GM19397 (cell line): ENCODE measurements around the gene MCC.

Experiments
- ATAC-seq: cut with Tn5 transposase; IDR thresholded peaks from one replicate; pipeline ENCODE4 v1.9.1; 2021; ENCODE audit warnings: mild to moderate bottlenecking, moderate library complexity; ENCODE audit not compliant: unreplicated experiment

Gene MCC

GRCh38 chr5:113487781-113488644, at the start of gene MCC:
Gene MCC, minus strand, starts transcription at chr5:113488453.
- no peak for ATAC-seq

DNA sequence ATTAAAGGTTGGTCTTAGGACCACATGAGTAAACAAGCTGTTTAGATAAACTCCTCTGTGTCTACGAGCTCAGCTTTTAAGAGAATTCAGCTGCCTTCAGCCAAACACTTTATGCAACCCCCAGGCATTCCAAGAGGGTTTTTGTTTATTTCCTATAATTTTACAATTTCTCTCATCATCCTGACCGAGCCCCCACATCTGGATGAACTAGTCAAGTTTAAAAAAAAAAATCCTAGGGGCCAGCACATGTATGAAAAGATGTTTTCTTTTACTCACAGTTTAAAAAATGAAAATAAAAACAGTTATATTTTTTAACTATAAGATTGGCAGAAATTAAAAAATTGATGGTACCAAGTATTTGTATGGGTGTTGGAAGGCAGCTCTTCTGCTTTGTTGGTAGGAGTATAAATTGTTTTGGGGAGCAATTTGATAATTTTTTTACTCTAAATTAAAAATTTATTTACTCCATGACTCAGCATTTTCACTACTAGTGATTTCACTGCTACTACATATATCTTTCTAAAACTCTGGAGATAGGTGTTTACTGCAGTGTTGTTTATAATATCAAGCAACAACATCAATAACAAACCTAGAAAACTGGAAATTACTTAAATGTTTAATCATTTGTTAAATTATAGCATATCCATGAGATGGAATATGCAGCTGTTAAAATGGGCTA, 43.4 kb upstream of the MCC start:
- no peak for ATAC-seq

DNA sequence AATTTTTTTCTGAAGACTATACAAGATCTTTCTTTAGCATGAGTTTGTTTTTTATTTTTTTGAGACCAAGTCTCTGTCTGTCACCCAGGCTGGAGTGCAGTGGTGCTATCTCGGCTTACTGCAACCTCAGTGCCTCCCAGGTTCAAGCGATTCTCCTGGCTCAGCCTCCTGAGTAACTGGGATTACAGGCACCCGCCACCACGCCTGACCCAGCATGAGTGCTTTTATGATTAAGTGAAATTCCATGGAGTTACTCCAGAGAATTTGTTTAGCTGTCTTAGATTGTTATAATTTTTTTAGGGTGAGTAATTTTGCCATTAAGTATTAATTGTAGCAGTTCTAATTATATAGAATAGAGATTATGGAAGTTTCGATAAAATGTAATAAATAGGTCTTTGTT, 39.5 kb upstream of the MCC start:
- ATAC-seq: no peak

GRCh38 chr5:113526421-113526820, 38.2 kb upstream of the MCC start:
- ATAC-seq: no peak

DNA sequence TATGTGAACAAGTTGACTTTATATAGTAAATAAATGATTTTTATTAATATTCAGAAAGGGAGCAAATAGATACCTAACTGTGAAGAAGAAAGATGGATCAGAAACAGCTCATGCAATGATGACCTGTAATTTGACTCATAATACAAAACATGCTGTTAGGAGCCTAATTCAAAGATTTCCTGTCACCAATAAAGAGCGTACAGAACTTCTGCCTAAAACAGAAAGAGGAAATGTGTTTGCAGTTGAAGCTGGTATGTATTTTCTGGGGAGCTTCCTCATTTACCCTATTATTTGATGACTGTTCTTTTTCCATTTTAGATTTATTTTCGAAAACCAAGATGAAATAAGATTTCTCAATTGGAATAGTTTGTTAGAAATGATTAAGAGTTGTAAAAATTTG, 36.7 kb upstream of the MCC start:
- ATAC-seq: no peak

DNA sequence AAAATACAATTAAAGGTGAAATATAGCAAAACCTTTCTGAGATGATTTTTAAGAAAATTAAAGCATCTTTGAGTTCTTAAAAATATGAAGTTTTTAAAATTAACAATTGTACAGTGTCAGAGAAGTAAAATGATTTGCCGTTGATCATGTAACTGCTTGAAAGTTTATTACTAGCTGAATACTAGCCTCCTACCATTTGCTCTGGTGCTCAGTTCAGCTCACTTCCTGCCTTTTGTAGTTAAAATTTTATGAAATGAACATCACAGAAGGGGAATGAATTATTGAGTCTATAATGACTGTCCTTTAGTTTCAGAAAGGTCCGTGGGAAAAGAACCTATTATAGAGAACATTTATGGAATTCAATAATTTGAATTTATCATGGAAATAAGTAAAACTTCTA, 34.9 kb upstream of the MCC start:
- no peak for ATAC-seq

DNA sequence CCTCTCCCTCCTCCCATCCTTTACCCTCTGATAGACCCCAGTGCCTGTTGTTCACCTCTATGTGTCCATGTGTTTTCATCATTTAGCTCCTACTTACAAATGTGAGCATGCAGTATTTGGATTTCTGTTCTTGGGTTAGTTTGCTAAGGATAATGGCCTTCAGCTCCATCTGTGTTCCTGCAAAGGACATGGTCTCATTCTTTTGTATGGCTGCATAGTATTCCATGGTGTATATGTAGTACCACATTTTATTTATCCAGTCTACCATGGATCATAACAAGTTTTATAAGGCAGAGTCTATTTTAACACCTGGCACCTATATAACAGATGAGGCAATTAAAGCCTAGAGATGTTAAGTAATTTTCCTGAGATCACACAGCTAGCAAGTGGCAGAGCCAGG, 32.6 kb upstream of the MCC start:
- ATAC-seq: no peak

DNA sequence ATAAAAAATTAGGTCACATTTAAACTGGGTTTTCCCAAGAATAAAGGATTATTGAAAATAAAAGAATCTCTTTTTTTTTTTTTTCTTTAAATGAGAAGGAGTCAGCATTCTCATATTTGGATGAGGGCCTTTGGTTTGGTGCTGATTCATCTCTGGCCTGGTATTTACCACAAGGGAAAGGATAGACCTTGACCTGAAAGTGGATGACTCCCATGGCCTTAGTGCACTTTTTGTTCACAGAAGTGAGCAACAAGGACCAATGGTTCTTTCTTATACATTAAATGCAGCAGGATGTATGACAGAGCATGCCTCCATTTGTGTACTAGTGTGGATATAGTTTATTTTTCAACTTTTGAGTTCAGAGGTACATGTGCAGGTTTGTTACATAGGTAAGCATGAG, 32.2 kb upstream of the MCC start:
- ATAC-seq: peak; percentile 62

- no peak for ATAC-seq
Observed at GRCh38 chr5:113519412-113519811, 31.2 kb upstream of the MCC start.

GRCh38 chr5:113518884-113519283, 30.6 kb upstream of the MCC start:
- ATAC-seq: no peak

DNA sequence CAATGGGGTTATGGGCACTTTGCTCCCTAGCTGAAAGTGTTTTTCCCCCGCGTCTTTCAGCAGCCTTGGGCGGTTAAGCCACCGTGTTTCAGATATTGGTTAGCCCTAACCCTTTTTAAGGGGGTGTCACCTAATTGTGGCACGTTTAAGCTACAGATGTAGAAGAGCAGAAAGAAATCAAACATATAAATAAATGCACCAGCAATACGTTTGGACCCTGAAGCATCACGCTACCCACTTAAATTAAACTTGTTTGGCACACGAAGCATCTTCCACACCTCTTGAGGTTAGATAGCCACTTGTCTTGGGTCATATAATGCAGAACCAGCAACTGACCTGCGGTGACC, 26.0 kb upstream of the MCC start:
- ATAC-seq: no peak

DNA sequence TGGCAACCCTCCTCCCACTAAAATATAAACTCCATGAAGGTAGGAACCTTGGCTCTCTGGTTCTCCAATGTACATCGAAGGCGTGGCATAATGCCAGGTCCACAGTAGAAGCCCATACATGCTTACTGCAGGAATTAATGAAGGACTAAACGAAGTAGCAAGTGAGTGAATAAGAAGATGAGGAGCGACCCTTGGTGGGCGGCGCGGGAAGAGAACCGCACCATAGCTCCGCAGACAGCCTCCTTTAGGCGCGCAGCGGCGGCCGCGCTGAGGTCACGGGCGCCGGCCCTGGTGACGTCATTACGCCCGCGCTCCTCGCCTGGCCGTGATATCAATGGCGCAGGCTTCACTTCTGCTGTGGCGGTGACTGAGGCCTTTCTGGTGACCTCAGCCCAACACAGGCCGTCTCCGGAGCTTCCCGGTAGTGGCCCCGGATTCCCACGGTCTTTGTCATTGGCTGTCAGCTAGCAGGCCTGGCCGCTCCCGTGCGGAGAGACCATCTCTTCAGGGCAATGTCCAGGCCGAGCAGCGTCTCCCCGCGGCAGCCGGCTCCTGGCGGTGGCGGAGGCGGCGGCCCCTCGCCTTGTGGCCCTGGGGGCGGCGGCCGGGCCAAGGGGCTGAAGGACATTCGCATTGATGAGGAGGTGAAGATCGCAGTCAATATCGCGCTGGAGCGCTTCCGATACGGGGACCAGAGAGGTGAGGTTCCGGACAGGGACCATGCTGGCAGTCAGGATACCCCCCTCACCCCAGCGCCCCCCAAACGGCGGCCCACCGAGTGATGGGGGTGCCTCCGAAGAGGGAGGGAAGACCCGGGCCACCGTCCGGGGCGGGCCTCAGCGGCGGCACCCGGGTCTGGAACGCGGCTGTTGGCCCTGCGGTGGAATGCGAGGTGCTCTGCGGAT, 25.4 kb upstream of the MCC start, which contains the start of gene YTHDC2:
Gene YTHDC2 (plus strand): TSS at position 311 of the 905 bp plus-strand sequence. CDS start 202 bp downstream, at position 513.
- peak; percentile 100 for ATAC-seq

GRCh38 chr5:113512341-113512740, 24.1 kb upstream of the MCC start:
- ATAC-seq: no peak

- ATAC-seq: no peak
Observed at GRCh38 chr5:113510836-113511451, 22.7 kb upstream of the MCC start.

DNA sequence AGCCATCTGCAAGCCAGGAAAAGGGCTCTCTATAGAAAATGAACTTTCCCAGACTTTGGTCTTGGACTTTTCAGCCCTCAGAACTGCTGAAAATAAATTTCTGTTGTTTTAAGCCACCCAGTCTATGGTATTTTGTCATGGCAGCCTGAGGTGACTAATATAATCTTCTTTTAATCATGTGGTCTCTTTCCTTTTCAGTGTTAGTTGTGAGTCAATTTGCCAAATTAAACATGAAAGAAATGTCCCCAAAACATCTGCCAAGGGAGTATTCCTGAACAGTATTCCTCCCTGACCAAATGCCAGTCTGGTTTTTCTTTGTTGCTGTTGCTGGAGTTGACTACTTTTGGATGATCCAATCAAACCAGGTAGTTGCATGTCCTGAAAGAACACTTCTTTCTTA, 20.5 kb upstream of the MCC start:
- ATAC-seq: no peak

- no peak for ATAC-seq
Observed at GRCh38 chr5:113507601-113508000, 19.3 kb upstream of the MCC start.

DNA sequence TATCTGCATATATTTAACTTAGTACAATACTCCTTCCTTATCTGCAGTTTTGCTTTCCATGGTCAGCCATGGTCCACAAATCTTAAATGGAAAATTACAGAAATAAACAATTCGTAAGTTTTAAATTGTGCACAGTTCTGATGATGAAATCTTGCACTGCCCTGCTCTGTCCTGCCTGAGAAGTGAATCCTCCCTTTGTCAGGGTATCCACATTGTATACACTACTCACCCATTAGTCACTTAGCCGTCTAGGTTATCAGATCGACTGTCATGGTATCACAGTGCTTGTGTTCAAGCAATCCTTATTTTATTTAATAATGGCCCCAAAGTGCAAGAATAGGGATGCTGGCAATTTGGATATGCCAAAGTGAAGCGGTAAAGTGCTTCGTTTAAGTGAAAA, 16.9 kb upstream of the MCC start:
- ATAC-seq: no peak

DNA sequence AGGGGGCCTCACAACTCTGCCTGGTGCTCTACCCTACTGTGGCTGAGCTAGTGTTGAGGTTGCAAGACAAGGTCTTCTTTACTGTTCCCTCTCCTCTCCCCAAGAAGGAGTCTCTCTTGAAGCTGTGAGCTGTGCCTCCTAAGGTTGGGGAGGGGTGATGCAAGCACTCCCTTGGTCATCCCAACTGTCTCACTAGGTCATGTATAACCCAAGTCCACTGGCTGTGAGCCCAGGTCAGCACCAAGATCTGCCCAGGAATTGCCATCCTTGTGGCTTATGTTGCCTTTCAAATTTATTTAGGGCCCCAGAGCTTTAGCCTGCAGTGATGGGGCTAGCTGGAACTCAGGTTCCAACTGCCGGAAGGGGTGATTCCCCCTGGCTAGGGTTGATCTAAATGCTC, 14.9 kb upstream of the MCC start:
- ATAC-seq: no peak

DNA sequence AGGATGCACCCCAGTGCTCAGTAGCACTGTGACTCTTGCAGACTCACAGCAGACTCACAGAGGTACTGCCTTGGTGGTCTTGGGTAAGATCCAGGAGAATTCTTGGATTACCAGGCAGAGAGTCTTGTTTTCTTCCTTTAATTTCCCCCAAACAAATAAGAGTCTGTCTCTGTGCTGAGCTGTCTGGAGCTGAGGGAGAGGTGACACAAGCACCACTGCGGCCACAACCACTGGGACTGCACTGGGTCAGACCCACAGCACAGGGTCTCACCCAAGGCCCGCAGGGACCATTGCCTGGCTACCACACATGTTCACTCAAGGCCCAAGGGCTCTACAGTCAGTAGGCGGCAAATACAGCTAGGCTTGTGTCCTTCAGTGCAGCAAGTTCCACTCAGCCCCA, 13.8 kb upstream of the MCC start:
- no peak for ATAC-seq

GRCh38 chr5:113495422-113495841, 7.2 kb upstream of the MCC start:
- ATAC-seq: no peak

GRCh38 chr5:113493446-113493845, 5.2 kb upstream of the MCC start:
- ATAC-seq: no peak
